Activated effector memory CD4-positive, alpha-beta T cell treated with anti-CD3 and anti-CD28 coated beads, Interleukin-2, amount 50 U/mL, for 16 hours (primary cell): ENCODE results near the gene LAPTM4A.
A peak's percentile ranks its signal among the peaks of the same experiment; 100 is the strongest.
"Not testable (repeated sequence)": the region's sequence is repeated elsewhere in the genome, so short reads cannot be mapped to it uniquely, and the experiment has no call there.

Experiments used
- DNase-seq: peaks from one replicate; pipeline ENCODE4 v3.0.0-alpha.2; 2020

The LAPTM4A gene

GRCh38 chr2:20050104-20050645 is 1.3 kb downstream of the LAPTM4A start:
- peak; percentile 67 for DNase-seq

- DNase-seq, result no peak
Measured at GRCh38 chr2:20049637-20050036, 1.8 kb downstream of the LAPTM4A start.

- DNase-seq, result no peak
Measured at GRCh38 chr2:20048488-20049448, 2.7 kb downstream of the LAPTM4A start.

DNA sequence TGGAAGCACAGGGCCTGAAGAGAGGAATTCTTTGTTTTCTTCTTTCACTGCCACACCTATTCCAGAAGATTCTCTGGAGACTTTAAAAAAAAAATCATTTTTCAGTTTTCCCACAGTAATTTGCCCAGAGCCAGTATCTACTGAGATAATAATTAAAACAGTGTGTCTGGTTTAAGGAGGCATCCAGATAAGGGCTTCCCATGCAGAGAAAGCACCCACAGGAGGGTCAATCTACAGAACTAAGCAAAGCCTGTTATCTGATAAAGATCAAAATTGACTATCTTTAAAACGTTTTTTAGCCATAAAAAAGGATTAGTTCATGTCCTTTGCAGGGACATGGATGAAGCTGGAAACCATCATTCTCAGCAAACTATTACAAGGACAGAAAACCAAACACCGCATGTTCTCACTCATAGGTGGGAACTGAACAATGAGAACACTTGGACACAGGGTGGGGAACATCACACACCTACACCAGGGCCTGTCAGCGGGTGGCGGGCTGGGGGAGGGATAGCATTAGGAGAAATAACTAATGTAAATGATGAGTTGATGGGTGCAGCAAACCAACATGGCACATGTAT is 5.6 kb downstream of the LAPTM4A start:
- DNase-seq, result not testable (repeated sequence)

GRCh38 chr2:20044778-20045177 is 6.7 kb downstream of the LAPTM4A start:
- no peak for DNase-seq

DNA sequence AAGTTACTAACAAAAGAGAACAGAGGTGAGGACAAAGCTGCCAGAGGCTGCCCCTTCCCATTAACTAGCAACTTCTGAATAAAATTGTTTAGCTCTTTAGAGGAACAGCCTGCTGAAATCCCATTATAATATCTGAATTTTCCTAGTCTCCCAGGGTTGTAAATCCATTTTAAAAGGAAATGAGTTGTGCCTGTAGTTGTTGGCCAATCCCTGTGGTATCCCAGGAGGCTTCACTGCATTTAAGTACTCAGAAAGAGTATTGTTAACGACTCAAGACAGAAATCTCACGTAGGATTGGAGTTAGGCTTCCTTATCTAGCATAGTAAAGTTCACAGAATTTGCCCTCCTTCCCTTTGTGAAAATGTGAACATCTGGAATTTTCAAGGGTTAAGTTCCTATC is 8.9 kb downstream of the LAPTM4A start:
- no peak for DNase-seq

DNA sequence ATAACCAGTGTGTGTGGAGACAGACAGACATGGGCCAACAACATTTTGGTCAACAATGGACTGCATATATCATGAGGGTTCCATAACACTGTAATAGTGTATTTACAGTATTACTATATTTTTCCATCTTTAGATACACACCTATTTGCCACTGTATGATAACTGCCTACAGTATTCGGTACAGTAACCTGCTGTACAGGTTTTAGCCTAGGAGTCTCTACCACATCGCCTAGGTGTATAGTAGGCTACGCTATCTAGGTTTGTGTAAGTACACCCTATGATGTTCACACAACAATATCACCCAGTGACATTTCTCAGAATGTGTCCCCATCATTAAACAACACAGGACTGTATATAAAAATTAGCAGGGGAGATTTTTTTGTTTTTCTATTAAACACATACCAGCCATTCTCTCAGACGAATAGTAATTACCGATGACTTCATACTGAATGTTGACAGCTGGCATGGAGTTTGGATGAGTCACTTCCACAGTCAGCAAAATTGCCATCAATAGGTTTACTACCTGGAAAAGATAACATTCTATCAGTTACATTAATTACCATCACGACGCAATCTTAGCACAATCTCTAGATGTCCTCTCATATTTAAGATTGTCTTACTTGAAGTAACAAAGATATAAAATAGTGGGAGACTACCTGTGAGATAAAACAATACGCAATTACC is 10.8 kb downstream of the LAPTM4A start:
- no peak for DNase-seq

- DNase-seq, result no peak
Measured at GRCh38 chr2:20037660-20038059, 13.8 kb downstream of the LAPTM4A start.

- no peak for DNase-seq
Measured at GRCh38 chr2:20035955-20036666, 15.3 kb downstream of the LAPTM4A start.

DNA sequence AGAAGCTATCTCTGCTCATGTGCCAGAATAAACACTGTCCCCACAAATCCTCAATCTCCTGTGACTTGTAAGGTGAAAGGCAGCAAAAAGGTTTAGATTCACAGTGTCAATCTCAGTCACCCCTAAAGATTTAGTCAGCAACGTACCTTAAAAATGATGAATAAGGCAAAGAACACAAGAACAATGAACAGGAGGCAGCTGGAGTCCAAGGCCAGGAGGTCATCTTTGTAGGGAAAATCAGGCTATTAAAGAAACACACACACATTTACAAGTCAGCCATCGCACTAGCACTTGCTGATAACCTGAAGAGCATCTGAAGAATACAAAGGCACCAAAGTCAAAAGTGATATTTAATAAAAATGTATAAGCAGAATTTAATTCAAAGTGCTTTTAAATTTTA is 16.6 kb downstream of the LAPTM4A start:
- DNase-seq, result no peak

- no peak for DNase-seq
Measured at GRCh38 chr2:20034218-20034617, 17.2 kb downstream of the LAPTM4A start.

DNA sequence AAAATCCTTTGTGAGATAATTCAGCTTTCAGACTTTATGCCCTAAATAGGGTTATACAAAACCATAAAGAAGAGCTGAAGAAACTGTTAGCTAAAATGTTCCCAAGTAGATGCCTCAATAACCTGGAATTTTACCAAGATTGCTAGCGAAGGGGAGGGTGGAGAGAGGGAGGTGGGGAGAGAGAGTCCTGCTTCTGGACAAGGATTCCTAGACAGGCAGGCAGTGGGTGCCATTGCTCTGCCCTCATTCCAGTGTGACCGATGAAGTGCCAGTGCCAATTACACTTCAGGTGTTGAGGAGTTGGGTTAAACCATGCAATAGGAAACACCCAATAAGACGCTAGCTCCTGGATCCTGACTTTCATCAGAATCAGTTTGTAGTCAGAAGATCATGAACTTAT is 18.1 kb downstream of the LAPTM4A start:
- DNase-seq, result no peak

DNA sequence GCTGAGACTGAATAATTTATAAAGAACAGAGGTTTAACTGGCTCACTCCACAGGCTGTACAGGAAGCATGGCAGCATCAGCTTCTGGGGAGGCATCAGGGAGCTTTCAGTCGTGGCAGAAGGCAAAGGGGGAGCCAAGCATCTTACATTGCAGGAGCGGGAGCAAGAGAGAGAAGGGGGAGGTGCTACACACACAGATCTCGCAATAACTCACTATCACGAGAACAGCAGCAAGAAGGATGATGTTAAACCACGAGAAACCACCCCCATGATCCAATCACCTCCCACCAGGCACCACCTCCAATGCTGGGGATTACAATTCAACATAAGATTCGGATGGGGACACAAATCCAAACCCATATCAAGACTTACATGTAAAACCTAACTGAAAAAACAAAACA is 21.2 kb downstream of the LAPTM4A start:
- DNase-seq, result no peak

GRCh38 chr2:20027705-20028434 is 23.6 kb downstream of the LAPTM4A start:
- DNase-seq, result no peak

- DNase-seq, result no peak
Measured at GRCh38 chr2:20027260-20027677, 24.2 kb downstream of the LAPTM4A start.

DNA sequence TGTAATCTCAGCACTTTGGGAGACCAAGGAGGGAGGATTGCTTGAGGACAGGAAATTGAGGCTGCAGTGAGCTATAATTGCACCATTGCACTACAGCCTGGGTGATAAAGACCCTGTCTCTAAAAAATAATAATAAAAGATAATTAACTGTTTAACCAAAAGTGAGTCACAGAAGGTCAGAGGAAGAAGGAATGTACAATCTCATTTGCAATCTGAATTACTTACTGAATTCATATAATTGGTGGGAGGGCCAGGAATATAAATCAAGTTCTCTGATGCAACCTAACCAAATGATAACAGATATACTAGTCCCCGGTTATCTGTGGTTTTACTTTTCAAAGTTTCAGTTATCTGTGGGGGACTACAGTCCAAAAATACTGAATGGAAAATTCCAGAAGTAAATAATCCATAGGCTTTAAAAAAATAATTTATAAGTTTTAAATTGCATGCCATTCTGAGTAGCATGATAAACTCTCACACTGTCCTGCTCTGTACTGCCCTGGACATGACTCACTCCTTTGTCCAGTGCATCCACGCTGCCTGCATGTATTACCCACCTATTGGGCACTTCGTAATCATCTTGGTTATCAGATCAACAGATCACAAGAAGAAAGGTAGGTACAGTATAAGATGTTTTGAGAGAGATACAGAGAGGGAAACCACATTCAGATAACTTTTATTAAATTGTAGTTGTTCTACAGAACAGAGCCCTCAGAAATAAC is 26.2 kb downstream of the LAPTM4A start:
- no peak for DNase-seq

GRCh38 chr2:20023688-20024087 is 27.7 kb downstream of the LAPTM4A start:
- DNase-seq, result no peak

- DNase-seq, result no peak
Measured at GRCh38 chr2:20021405-20022009, 29.9 kb downstream of the LAPTM4A start.

DNA sequence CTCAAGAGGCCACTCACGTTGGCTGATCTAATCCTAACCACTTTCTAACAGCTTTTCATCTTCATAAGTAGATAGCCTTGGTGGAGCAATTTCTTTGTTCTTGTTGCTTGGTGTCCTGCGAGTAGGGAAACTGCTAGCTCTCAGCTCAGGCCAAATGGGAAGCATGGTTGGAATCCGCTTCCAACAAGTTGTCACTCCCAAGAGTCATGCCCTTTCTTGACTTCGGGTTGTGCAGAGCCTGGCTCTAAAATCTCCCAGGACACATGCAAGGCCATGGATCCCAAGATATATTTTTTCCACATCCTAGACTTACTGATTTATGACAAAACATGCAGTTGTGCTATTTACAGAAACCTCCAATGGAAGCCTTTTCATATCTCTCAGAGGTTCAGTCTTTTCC is 31.7 kb downstream of the LAPTM4A start:
- no peak for DNase-seq

- DNase-seq, result no peak
Measured at GRCh38 chr2:20018601-20019152, 32.8 kb downstream of the LAPTM4A start.

DNA sequence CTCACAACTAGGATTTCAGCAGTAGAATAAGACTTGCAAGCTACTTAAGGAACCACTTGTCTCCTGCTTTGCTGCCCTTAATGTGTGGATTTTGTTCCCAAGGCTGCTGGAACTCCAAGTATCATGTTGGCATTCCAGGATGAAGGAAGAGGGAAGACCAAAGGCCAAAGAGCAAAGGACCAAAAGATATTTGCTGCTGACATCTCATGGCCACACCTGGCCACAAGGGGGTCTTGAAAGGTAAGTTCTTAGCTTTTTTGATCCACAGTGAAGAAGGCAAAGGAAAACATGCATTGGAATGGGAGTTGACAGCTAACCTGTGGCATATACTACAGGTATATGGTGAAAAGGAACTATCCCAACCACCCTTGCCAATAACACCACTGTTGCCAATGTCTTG is 35.1 kb downstream of the LAPTM4A start:
- DNase-seq, result no peak
